Measurements from ENCODE around the gene WAPL.

- no peak for TF ChIP-seq CTCF (IDR thresholded peaks at IDR 0.05)
- no peak for TF ChIP-seq EZH2 (IDR thresholded peaks at IDR 0.05; ENCODE audit: borderline replicate concordance, insufficient read depth, low read depth, low read length, poor library complexity, severe bottlenecking)
Measured at GRCh38 chr10:86480571-86480970, 41.0 kb downstream of the WAPL start.
